Common myeloid progenitor, CD34-positive (primary cell): ENCODE measurements around the gene UPK3A.

ENCODE experiments used
- CTCF ChIA-PET: fragments of 350-600 bp; sonication (Branson Sonifier 250); formaldehyde crosslinking; loops from one replicate; lab custom pipeline; 2021; ENCODE audit warnings: antibody characterized with exemption; lab: Charles Lee
- POLR2A ChIA-PET: fragments of 350-600 bp; sonication (Branson Sonifier 250); formaldehyde crosslinking; loops from one replicate; lab custom pipeline; 2021; ENCODE audit warnings: antibody characterized with exemption; lab: Charles Lee
- DNase-seq, 3 donors: peaks; one replicate each; pipeline versions ENCODE4 v3.0.0 to v3.0.0-alpha.2; 2013
- H3K27ac ChIP-seq, 2 experiments: 1 replicate in 1 of 2; 2 replicates in 1 of 2; pipeline ENCODE4 v1.7.0; 2013; ENCODE audit warnings: inconsistent platforms in 2 of 2, low read length in 2 of 2, mild to moderate bottlenecking in 2 of 2, low read depth in 1 of 2, moderate library complexity in 1 of 2; ENCODE audit not compliant: severe bottlenecking in 2 of 2, insufficient read depth in 1 of 2, poor library complexity in 1 of 2
- H3K27me3 ChIP-seq, 5 experiments: replicated peaks in 2 of 5; 1 replicate in 3 of 5; 2 replicates in 2 of 5; pipeline versions ENCODE4 v1.6.1 to v1.7.0; 2013; ENCODE audit warnings: low read length in 4 of 5, mild to moderate bottlenecking in 2 of 5, moderate library complexity in 2 of 5, inconsistent platforms in 1 of 5; ENCODE audit not compliant: insufficient read depth in 5 of 5, control insufficient read depth in 4 of 5
- H3K36me3 ChIP-seq, 4 experiments: 1 replicate in 2 of 4; 2 replicates in 2 of 4; pipeline versions ENCODE4 v1.6.1 to v1.7.0; 2013; ENCODE audit warnings: low read length in 3 of 4, control low read depth in 1 of 4, mild to moderate bottlenecking in 1 of 4; ENCODE audit not compliant: control insufficient read depth in 4 of 4, insufficient read depth in 4 of 4
- H3K4me1 ChIP-seq, 4 experiments: 1 replicate in 3 of 4; 2 replicates in 1 of 4; pipeline versions ENCODE4 v1.6.1 to v1.7.1; 2013; ENCODE audit warnings: low read length in 3 of 4, mild to moderate bottlenecking in 3 of 4, control low read depth in 1 of 4, inconsistent platforms in 1 of 4, moderate library complexity in 1 of 4; ENCODE audit not compliant: control insufficient read depth in 4 of 4, insufficient read depth in 4 of 4; ENCODE audit errors: control extremely low read depth in 1 of 4
- H3K4me3 ChIP-seq, 7 experiments: 1 replicate in 4 of 7; 2 replicates in 3 of 7; pipeline versions ENCODE4 v1.5.1 to v1.7.0; 2013; ENCODE audit warnings: mild to moderate bottlenecking in 7 of 7, low read length in 6 of 7, moderate library complexity in 6 of 7, inconsistent platforms in 2 of 7, low read depth in 2 of 7, control low read depth in 1 of 7; ENCODE audit not compliant: insufficient read depth in 4 of 7, control insufficient read depth in 1 of 7; ENCODE audit errors: extremely low read depth in 1 of 7
- H3K9me3 ChIP-seq, 5 experiments: 1 replicate in 4 of 5; 2 replicates in 1 of 5; pipeline versions ENCODE4 v1.6.1 to v1.7.1; 2013; ENCODE audit warnings: low read length in 4 of 5, mild to moderate bottlenecking in 2 of 5, inconsistent platforms in 1 of 5, low read depth in 1 of 5, moderate library complexity in 1 of 5; ENCODE audit not compliant: control insufficient read depth in 4 of 5, insufficient read depth in 2 of 5; ENCODE audit errors: control extremely low read depth in 1 of 5
- WGBS: methylation state at CpG from one replicate; pipeline ENCODE4 v1.1.5; 2013; ENCODE audit not compliant: insufficient coverage; 5-methylcytosine and 5-hydroxymethylcytosine counted together

The UPK3A gene

DNA sequence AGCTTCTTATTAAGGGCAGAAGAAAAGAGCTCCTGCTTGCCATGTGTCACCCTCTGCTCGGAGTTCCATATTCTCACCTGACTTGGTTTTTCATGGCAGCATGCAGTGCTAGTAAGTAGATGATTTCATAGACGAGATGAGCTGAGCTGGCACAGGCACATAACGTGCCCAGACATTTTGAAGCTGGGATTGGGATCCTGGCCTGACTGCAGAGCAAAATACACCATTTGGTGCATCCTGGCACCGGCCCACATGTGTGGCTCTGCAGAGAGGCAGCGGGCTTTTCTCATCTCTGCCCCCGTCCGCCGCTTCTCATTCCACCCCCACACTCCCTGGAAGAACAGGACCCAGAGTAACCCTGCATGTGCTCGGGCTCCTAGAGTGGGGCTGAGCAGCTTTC, 49.8 kb downstream of the UPK3A start:
- CTCF ChIA-PET = interaction anchor here (1.2 to 2.6 kb wide), 5 partner anchors 9 to 26 kb away, joined by 4 to 9 read pairs (median 5); no protein-coding TSS in a partner anchor
- Histone ChIP-seq H3K9me3 (no peaks in the 10 kb centered on the region), H3K27me3 (no peaks in the 10 kb centered on the region), H3K4me1 (peaks cover 2 to 40% (median 18%) of the 10 kb centered on the region in 4 experiments), H3K36me3 (peaks cover 7 to 51% (median 26%) of the 10 kb centered on the region in 4 experiments), H3K4me3 (no peak overlapping the region), H3K27ac (no peak overlapping the region)
- WGBS = 97% methylated on average over 3 of the region's 9 CpGs
- POLR2A ChIA-PET = interaction anchor here (0.7 kb wide), 1 partner anchor 22 kb away, joined by 3 read pairs; no protein-coding TSS in a partner anchor
- no peak for DNase-seq

DNA sequence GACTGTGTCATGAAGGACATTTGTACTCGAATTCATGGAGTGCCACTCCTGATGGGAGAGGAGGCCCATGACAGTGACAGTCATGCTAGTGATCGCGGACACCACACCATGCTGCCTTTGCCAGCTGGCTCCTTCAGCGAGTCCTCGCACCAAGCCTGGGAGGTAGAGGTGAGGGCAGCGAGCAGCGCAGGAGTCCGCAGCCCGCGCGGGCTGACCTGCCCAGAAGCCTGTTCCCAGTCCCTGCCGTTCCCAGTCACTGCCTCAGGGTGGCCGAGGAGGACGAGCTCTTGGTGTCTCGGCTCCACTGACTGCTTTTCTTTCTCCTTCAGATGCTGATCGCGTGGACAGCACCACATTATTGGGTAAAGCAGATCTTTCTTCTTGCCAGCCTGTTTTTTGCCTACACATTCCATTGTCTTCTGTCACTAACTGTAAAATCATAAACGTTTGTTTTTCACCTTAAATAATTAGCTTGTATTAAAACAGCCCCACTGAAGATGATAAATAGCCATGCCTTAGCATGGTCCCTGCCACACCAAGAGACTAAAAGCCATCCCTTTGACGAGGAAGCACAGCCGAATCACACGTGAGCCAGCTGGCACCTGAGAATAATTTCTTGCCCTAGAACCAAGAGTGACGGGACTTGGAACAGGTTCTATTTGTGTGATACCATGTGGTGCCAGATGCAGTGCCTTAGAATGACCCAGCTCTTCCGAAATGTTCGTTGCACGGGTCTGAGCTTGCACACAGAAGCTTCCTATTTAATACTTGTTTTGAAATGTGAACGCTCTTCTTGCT, 50.5 kb downstream of the UPK3A start:
- CTCF ChIA-PET = interaction anchor here (0.7 to 1.9 kb wide), 8 partner anchors 9 to 99 kb away, joined by 3 to 6 read pairs (median 4); partner anchors contain the start of gene RIBC2
- WGBS = 87% methylated on average over 25 of the region's 26 CpGs

DNA sequence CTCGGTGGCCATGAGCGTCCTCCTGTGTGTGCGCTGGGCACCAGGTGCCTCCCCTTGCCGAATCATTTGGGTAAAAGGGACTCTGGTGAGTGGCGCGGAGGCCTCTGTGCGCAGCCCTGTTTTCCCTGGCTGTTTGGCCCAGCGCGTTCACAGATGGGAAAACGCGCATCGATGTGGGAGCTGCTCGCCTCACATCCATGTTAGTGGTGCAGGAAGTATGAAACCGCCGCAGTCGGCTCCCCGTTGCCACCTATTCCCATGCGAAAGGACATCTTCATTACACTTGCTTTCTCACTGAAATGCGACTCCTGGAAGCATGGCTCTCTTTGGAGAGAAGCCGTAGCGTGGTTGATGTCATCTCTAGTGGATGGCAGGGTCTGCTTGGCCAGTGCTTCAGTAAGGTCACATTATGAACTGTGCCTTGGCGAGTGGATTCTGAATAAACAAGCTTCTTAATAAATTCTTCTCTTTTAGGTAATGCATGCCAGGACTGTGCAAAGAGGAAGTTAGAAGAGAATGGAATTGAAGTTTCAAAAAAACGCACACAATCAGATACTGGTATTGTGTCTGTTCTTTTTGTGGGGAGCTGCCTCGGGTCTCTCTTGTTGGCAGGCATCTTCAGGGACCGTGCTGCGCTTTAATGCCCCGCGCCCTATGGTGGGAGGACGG, 51.2 kb downstream of the UPK3A start:
- DNase-seq = peak in 2 of 3 donors; percentile 48 to 69
- H3K36me3 ChIP-seq = peaks cover 7 to 51% (median 24%) of the 10 kb centered on the region in 4 experiments

More for the DNA sequence above, 50.5 kb downstream of the UPK3A start:
- Histone ChIP-seq H3K27ac (no peak overlapping the region), H3K27me3 (no peaks in the 10 kb centered on the region), H3K36me3 (peaks cover 7 to 54% (median 27%) of the 10 kb centered on the region in 4 experiments), H3K4me1 (peaks cover 2 to 40% (median 18%) of the 10 kb centered on the region in 4 experiments), H3K9me3 (no peaks in the 10 kb centered on the region), H3K4me3 (no peak overlapping the region)
- DNase-seq = no peak
- POLR2A ChIA-PET = interaction anchor here (0.7 to 1.3 kb wide), 2 partner anchors 22 to 79 kb away, joined by 3 to 4 read pairs; no protein-coding TSS in a partner anchor

DNA sequence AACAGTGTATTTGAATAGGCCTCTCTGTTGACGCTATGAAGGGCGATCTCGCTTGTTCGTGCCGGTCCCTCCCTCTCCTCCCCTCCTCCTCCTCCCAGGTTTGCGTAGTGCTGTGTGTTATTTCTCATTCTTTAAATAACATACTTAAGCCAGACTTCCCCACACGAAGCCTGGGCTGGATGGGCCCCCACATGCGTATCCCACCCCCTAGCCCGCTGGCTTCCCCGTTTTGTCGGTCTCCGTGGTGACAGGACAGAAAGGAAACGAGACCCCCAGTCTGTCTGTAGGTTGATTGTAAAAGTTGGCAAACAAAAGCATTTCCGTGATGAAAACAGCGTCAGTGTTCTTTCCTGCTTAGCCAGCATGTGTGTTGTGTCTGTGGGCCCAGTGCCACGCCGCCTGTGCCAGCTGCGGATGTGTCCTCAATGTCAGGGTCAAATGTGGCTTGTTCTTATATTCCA, 52.3 kb downstream of the UPK3A start:
- Histone ChIP-seq H3K4me3 (peak overlapping the region in 3 of 7 experiments; percentile 28 to 57 (median 46)), H3K36me3 (peaks cover 6 to 50% (median 20%) of the 10 kb centered on the region in 4 experiments), H3K27ac (peak overlapping the region; percentile 84 to 87), H3K27me3 (no peaks in the 10 kb centered on the region), H3K4me1 (peaks cover 2 to 51% (median 21%) of the 10 kb centered on the region in 4 experiments), H3K9me3 (no peaks in the 10 kb centered on the region)
- ChIA-PET POLR2A (interaction anchor here (0.6 to 0.7 kb wide), 3 partner anchors 11 to 96 kb away, joined by 3 to 5 read pairs (median 4); no protein-coding TSS in a partner anchor), CTCF (interaction anchor here (1.0 to 1.3 kb wide), 5 partner anchors 10 to 61 kb away, joined by 3 to 5 read pairs (median 3); partner anchors contain the start of gene FAM118A)
- WGBS = 0% methylated on average over 3 of the region's 18 CpGs
- DNase-seq = peak; percentile 90 to 98 (median 92)

More for the DNA sequence above, 51.2 kb downstream of the UPK3A start:
- Histone ChIP-seq H3K4me1 (peaks cover 2 to 43% (median 18%) of the 10 kb centered on the region in 4 experiments), H3K4me3 (peak overlapping the region in 2 of 7 experiments; percentile 13 to 57), H3K27me3 (no peaks in the 10 kb centered on the region), H3K27ac (peak overlapping the region; percentile 84 to 87), H3K9me3 (no peaks in the 10 kb centered on the region)
- 87% methylated on average over 18 of the region's 29 CpGs for WGBS
- ChIA-PET POLR2A (interaction anchor here (0.7 to 1.3 kb wide), 3 partner anchors 27 to 78 kb away, joined by 4 read pairs; no protein-coding TSS in a partner anchor), CTCF (interaction anchor here (0.7 to 1.5 kb wide), 13 partner anchors 9 to 99 kb away, joined by 3 to 5 read pairs (median 3); partner anchors contain the start of genes FAM118A, RIBC2 and SMC1B)

DNA sequence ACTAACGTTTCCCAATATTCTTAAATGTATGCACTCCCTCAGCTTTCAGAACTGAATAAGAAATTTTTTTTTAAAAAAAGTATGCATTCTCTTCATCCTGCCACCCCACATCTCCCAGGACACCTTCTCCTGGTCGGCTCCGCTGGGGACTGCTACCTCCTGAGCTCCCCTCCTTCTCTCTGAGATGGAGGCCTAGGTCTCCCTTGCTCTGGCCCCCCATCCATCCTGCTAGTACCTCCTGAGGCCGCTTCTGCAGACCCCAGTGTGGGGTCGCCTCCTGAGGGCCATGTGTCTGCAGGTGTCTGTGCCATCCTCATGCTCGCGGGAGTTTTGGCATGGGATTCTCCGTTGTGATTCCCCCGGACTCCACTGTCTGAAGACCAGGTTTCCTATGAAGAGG, 52.8 kb downstream of the UPK3A start:
- CTCF ChIA-PET = interaction anchor here (1.3 kb wide), 1 partner anchor 27 kb away, joined by 3 read pairs; no protein-coding TSS in a partner anchor
- DNase-seq = no peak
- Histone ChIP-seq H3K27ac (peak overlapping the region; percentile 84 to 87), H3K4me3 (peak overlapping the region in 1 of 7 experiments; percentile 6), H3K27me3 (no peaks in the 10 kb centered on the region), H3K4me1 (peaks cover 2 to 51% (median 21%) of the 10 kb centered on the region in 4 experiments), H3K36me3 (peaks cover under 1 to 47% (median 18%) of the 10 kb centered on the region in 4 experiments), H3K9me3 (no peaks in the 10 kb centered on the region)
- POLR2A ChIA-PET = interaction anchor here (0.6 kb wide), 1 partner anchor 96 kb away, joined by 3 read pairs; no protein-coding TSS in a partner anchor
- WGBS = 87% methylated on average over 8 of the region's 9 CpGs

DNA sequence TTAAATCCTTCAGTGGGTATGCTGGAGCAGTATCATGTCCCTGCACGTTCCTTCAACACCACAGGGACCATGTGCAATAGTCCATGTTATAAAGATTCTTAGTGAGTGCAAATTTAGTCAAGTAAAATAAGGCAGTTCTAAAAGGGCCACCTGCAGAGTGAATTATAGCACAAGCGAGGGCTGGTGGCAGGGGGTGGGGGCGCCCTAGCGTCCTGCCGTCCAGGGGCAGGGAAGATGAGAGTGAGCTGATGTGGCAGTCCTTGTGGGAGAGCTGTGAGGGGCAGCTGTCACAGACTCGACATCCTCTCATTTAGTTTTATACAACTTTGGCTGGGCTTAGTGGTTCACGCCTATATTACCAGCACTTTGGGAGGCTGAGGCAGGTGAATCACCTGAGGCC, 54.0 kb downstream of the UPK3A start:
- Histone ChIP-seq H3K4me1 (peaks cover 2 to 48% (median 21%) of the 10 kb centered on the region in 4 experiments), H3K27ac (no peak overlapping the region), H3K36me3 (peaks cover 0 to 46% (median 18%) of the 10 kb centered on the region in 4 experiments), H3K27me3 (no peaks in the 10 kb centered on the region), H3K9me3 (no peaks in the 10 kb centered on the region), H3K4me3 (no peak overlapping the region)
- ChIA-PET CTCF (interaction anchor here (1.0 to 1.5 kb wide), 2 partner anchors 12 to 21 kb away, joined by 4 to 6 read pairs; no protein-coding TSS in a partner anchor), POLR2A (interaction anchor here (0.8 kb wide), 1 partner anchor 63 kb away, joined by 3 read pairs; no protein-coding TSS in a partner anchor)
- DNase-seq = no peak
- 98% methylated on average over 6 of the region's 7 CpGs for WGBS
